NCI-H1436 treated with DMSO at 0.1 percent for 48 hours (cell line): ENCODE measurements around the gene TPBGL.
A peak's percentile ranks its signal among the peaks of the same experiment; 100 is the strongest.
"Not testable (repeated sequence)": the region's sequence is repeated elsewhere in the genome, so short reads cannot be mapped to it uniquely, and the experiment has no call there.

Experiments used
- DNase-seq: peaks from one replicate; lab custom pipeline; 2025; lab: John Stamatoyannopoulos, UW

TPBGL gene

DNA sequence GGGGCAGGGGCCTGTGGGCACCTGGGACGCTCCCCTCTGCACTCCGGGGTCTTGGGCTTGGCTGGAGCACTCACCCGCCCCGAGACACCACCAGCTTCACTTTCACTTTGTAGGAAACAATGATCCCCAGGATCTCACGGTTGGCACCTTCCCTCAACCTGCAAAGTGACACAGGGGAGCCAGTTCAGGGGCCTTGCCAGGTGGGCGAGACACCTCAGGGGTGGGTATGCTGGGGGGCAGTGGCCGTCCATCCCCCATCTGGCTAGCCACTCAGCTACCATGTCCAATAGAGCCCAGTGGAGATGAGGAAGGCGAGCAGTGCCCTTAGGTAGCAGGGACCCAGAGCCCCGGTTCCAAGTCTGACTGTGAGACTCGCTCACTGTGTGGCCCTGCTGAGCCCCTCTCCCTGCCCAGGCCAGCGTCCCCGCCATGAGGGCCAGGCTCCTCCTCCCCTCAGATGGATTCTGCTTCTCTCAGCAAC is 32.3 kb downstream of the TPBGL start:
- DNase-seq: no peak

DNA sequence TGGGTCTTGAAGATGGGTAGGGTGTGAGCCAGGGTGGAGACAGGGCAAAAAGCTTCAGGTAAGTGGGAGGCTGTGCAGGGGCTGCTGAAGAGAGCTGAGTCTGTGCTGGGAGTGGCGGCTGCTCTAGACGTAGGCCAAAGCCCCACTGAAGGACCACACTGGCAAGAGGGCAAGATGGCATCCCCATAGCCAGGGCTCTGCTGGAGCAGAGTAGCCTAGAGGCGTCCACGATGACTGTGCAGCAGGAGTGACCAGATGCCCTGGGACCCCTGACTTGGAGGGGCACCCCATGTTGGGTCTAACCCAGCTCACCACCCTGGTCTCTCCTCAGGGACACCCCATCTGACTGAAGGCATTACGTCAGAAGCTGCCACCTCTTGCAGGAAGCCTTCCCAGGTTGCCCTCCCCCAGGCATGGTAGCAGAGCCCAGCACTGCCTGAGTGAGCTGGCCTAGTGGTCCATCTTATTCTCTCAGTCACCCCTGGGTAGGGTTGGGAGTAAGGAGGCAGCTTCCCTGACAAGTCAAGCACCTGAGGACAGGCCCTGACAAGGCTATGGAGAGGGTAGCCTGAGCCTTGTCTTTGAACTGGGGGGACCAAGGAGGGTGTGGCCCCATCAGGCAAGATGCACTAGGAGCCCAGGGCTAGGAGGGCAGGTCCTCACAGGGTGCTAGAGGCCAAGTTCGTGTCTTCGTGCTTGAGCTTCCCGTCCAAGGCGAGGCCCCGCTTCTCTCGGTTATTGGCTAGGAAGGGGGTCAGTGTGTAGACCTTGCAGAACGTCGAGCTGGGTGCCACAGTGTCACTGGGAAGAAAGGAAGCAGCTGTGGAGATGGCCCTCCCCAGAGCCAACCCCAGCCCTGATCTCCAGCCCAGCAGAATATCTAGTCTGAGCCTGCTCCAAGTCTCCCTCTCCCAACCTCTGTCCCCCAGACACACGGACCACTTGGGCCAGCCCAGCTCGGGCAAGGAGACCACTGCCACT is 33.1 kb downstream of the TPBGL start:
- DNase-seq: no peak

DNA sequence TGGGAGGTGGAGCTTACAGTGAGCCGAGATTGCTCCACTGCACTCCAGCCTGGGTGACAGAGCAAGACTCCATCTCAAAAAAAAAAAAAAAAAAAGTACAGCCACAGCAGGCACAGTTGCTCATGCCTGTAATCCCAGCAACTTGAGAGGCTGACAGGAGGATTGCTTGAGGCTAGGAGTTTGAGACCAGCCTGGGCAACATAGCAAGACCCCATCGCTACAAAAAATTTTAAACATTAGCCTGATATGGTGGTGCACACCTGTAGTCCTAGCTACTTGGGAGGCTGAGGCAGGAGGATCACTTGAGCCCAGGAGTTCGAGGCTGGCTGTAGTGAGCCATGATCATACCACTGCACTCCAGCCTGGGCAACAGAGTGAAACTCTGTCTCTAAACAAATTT is 34.1 kb downstream of the TPBGL start:
- DNase-seq: not testable (repeated sequence)

DNA sequence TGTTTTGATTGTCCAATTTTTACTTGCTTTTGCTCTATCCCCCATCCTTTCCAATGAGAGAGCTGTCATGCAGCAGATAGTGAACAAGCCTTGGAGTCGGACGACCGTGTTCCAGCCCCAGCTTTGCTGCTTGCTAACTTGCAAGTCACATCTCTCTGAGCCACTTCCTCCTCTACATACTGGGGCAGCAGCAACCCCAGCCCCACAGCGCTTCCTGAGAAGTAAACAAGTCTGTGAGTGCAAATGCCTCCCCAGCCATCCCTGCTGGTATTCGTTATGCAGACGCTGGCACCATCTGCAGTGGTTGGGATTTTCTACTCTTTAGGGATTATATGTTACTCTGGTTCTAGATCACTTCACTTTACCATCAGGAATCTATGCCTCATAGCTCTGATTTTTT is 35.0 kb downstream of the TPBGL start:
- no peak for DNase-seq

- DNase-seq: no peak
These were observed 35.6 kb downstream of the TPBGL start for GRCh38 chr11:75276186-75276585.

DNA sequence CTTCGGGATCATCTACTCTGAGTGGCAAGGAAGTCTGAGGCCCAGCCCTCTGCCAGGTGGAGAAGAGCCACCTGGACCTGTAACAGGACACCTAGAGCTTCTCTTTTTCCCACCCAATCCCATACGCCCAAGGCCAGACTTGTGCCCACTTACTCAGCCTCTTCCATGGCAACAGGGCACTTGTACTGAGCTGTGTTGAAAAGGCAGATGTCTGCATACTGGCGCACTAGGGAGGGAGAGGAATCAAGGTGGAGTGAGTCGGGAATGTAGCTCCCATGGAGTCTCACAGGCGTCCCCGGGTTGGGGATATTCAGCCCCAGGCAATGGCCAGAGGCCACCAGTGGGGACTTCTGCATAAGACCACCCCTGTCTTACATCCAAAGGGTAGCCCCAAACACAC is 36.1 kb downstream of the TPBGL start:
- DNase-seq: peak; percentile 56

DNA sequence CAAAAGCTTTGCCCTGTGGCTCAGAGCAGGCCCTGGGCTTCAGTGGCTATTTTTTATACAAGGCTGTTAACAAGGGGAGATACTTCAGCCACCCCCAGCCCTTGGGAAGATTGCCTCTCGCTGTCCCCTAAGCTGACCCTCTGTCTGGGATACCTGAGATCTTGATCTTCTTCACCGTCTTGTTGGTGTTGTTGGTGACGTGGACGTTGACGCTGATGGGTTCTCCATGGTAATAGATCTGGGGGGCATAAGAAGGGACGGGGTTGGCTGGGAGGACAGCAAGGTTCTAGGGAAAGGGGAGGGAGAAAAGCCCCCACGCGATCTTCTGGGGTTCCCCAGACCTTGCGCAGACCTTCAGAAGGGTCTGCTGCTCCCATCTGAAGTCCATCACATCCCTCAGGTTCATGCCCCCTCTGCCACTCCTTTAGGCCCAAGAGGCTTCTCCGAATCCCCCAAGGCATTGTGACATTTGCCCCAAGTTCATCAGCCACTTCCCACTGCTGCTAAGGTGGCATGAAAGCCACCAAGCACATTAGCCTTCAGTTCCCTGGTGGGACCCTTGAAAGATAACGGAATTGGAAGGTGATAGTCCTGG is 36.7 kb downstream of the TPBGL start:
- DNase-seq: no peak

DNA sequence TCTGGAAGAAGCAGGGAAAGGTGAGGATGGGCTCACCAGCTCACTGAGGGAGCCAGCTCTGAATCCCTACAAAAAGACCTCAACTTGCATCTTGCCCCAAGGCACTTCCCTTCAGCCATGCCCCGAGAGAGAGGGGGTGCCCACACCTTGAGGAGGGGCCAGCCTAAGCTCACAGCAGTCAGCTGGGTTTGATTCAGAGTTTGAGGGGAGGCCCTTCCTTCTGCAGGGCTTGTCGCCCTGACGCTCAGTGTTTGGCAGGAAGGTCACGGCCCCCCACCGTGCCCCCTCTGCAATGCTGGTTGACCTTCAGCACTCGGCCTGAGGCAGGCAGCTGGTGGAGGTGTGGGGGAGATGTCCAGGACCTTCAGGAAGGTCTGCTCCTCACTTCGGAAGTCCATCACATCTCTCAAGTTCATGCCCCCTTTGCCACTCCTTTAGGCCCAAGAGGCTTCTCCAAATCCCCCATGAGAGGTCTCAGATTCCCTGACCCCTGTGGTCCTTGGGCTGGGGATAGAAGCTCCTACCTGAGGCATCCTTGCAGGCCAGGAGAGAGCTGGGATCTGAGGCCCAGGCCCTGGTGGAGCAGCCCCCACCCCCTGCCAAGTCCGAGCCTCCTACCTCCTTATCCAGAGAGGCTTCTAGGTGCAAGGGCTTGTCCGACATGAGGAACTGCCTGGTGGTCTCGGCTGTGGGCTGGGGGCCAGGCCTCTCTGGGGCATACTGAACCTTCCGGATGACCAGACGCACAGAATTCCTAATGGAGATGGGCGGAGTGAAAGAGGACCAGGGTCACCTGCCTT is 37.6 kb downstream of the TPBGL start:
- no peak for DNase-seq

DNA sequence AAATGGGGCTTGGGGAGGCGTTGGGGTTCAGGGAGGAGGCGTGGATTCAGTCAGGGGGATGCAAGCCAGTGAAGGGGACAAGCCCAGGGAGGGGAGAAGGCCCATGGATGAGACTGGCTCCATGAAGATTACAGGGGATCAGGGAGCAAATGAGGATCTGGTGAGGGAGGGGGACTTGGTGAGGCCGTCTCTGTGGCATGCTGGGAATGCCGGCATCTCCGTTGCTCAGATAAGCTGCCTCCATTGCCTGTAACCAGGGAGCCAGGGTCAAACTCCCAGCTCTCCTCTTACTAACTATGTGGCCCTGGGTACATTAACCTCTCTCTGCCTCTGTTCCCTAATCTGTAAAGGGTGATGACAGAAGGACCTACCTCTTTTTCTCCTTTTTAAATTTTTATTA is 38.7 kb downstream of the TPBGL start:
- DNase-seq: no peak

DNA sequence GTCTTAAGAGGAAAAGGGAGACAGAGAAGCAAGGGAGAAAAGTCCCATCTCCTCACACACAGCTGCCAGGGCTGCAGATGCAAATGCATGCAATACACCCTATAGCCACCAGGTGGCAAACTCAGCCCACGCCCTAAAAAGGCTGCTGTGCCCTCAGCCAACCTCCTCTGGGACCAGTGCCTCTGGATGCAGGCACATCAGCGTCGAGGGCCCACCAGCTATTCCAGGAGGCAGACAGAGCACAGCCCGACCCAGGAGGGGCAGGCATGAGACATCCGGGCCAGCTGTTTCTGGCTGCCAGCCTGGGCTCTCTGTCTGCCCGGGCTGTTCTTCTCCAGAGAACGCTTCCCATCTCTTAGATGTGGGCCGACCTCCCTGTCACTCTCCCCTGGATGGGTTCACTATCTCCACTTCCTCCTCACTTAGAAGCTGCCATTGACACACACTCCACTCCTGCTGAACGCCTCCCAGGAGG is 39.7 kb downstream of the TPBGL start:
- no peak for DNase-seq

DNA sequence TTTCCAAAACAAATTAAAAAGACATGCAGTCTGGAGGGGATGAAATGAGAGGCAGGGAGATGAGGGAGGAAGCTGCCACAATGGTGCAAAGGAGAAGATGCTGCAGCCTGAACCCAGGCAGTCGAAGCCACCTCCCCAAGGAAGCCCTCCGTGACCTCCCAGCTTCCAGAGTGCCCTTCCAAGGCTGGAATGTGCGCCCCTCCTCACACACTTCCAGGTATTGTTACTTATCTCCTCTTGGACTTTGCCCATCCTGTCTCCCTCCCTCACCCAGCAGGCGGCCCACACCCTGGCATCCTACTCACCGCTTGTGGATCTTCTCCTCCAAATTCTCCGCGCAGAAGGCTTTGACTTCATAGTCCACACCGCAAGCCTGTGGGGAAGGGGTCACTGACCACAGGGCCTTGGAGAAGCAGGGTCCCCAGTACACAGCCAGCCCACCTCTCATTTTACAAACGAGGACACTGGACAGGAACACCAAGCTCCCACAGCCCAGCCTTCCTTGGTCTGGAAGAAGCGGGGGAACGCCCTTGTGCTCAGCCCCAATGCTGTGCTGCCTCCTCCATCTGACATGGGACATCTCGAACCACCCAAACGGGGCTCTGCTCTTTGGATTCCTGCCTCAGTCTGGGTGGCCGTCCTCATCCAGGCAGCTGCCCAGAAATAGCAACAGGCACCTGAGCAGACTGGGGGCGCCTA is 40.3 kb downstream of the TPBGL start:
- no peak for DNase-seq

DNA sequence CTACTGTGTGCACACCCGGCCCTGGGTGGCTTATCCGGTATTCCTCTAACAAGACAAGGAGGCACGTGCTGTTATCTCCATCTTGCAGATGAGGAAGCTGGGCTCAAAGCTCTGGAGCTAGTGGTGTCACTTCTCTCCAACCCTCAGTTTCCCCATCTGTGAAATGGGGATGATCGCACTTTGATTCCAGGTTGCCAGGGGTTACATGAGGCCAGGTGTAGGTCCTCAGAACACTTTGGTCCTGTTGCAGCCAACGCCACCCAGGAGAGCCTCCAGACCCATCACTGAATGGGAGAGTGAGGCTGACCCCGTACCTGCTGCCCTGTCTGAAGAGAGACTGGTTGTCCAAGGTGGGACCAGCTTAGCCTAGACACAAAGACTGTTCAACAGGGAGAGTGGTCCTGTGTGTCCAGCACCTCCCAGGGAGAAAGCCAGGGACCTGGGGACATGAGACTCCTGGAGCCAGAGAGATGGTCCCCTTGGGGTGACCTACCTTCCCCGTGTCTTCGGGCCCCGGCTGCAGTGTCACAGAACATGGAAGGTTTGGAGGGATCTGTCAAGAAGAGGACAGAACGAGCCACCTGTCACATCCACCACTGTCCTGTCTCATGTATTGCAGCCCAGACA is 41.0 kb downstream of the TPBGL start:
- DNase-seq: no peak

- no peak for DNase-seq
These were observed 42.9 kb downstream of the TPBGL start for GRCh38 chr11:75283391-75283931.

- no peak for DNase-seq
These were observed 45.3 kb downstream of the TPBGL start for GRCh38 chr11:75285776-75286360.

GRCh38 chr11:75286826-75287465 is 46.4 kb downstream of the TPBGL start:
- no peak for DNase-seq

GRCh38 chr11:75287579-75287978 is 47.0 kb downstream of the TPBGL start:
- no peak for DNase-seq

DNA sequence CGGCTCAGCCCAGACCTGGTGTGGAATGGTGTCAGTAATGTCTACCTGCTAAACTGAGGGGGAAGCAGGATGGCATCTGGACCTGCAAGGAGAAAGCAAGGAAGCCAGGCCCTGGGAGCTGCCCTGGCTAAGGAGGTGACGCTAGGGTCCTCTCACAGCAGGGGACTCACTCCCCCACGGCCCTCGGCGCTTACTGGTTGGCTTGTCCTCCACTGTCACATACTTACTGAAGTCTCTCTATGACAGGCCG is 48.9 kb downstream of the TPBGL start:
- DNase-seq: no peak

- no peak for DNase-seq
These were observed 49.3 kb downstream of the TPBGL start for GRCh38 chr11:75289919-75290318.

- no peak for DNase-seq
These were observed 51.2 kb downstream of the TPBGL start for GRCh38 chr11:75291741-75292140.

- no peak for DNase-seq
These were observed 52.4 kb downstream of the TPBGL start for GRCh38 chr11:75292943-75293342.
